GM12801 (cell line): ENCODE measurements around the gene OR10J5.

ENCODE experiments used
- TF ChIP-seq, protein P1 (sequence below): IDR thresholded peaks from one replicate; pipeline ENCODE4 v1.5.1; 2011; ENCODE audit warnings: control low read depth; ENCODE audit not compliant: insufficient read length; ENCODE audit errors: extremely low read depth

The OR10J5 gene, protein sequence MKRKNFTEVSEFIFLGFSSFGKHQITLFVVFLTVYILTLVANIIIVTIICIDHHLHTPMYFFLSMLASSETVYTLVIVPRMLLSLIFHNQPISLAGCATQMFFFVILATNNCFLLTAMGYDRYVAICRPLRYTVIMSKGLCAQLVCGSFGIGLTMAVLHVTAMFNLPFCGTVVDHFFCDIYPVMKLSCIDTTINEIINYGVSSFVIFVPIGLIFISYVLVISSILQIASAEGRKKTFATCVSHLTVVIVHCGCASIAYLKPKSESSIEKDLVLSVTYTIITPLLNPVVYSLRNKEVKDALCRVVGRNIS

DNA sequence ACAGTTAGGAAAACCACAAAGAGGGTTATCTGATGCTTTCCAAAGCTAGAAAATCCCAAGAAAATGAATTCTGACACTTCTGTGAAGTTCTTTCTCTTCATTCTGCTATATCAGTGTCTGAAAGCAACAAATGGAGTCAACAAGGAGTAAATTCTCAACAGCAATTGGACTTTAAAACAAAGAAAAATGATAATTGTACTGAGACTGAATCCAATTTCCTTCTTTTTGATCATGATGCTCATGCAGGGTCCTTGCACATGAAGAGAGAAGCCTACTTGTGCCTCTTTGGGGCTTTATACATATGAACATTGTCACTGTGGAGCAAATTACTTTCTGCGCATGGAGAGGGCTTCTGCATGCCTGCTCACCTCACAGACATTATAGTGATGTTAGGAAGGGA lies at the start of gene OR10J5:
Gene OR10J5, minus strand, starts transcription at position 101 of the 400 bp plus-strand sequence. Its CDS starts 0 bp downstream, at position 101.
- TF ChIP-seq, protein P1, sequence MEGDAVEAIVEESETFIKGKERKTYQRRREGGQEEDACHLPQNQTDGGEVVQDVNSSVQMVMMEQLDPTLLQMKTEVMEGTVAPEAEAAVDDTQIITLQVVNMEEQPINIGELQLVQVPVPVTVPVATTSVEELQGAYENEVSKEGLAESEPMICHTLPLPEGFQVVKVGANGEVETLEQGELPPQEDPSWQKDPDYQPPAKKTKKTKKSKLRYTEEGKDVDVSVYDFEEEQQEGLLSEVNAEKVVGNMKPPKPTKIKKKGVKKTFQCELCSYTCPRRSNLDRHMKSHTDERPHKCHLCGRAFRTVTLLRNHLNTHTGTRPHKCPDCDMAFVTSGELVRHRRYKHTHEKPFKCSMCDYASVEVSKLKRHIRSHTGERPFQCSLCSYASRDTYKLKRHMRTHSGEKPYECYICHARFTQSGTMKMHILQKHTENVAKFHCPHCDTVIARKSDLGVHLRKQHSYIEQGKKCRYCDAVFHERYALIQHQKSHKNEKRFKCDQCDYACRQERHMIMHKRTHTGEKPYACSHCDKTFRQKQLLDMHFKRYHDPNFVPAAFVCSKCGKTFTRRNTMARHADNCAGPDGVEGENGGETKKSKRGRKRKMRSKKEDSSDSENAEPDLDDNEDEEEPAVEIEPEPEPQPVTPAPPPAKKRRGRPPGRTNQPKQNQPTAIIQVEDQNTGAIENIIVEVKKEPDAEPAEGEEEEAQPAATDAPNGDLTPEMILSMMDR = no peak

DNA sequence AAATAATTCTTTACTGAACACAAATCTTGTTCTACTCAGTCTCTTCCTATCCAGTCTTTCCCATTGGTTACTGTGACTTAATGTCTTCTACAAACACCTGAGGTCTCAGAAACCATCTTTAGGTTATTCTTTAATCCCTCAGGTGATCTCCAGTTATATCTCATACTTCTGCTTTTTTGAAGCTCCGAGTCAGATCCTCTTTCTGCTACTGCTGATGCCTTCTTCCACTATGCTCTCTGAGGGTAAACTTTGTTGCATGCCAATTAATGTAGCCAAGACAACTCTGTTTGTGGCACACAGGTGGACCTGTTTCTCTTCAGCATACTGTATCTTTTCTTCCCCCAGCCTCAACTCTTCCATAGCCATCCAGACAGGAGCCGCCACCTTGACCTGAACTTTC lies 48.7 kb upstream of the OR10J5 start:
- TF ChIP-seq, protein P1 = no peak

DNA sequence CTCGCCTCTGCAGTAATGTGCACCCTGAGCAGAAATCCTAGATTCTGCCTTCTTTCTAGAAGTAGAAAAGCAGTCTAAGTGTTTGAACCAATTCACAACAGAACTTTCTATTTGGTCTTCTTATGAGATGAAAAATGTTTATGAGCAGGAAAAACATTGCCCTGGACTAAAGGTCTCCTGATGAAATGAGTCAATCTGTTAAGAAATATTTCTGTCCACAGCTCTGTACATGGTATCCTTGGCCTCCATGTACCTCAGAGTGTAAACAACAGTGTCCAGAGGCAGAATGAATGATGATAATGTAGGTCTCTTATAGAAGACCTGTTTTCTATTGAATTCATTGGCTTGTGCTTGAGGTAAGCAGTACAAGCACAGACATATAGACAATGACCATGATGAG lies 45.6 kb upstream of the OR10J5 start:
- TF ChIP-seq, protein P1 = no peak

DNA sequence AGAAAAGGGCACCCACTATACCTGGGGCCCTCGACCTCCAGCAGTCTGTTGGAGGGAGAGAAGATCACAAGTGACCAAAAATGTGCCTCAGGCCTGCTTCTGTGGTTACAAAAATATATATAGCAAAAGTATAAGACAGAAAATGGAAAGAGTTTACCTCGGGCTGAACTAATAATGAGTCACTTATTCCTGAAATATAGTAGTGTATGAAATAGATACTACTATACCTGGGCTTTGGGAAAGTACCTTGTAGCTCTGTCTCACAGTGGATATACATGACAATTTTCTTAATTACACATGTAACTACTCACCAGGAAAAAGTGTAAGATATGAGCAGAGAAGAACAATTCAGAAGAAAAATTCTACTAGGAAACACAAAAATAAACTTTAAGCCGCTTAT lies 44.5 kb upstream of the OR10J5 start:
- TF ChIP-seq, protein P1 = no peak

DNA sequence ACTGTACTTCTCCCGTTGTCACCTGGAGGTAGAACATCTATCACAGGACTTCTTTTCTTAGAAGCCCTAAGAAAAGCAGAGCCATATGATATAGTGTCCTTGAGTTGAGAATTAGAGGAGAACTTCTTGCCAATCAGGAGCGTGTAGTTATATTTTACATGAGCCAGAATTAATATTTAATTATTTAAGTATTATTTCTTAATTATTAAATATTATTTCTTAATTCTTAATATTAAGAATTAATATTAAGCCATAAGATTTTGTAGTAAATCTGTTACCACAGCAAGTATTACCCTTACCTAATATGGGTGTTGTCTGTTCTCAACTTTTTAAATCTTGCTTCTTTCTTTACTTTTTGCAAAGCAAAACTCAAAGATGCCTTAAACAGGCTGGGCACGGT lies 41.6 kb upstream of the OR10J5 start:
- TF ChIP-seq, protein P1 = no peak

DNA sequence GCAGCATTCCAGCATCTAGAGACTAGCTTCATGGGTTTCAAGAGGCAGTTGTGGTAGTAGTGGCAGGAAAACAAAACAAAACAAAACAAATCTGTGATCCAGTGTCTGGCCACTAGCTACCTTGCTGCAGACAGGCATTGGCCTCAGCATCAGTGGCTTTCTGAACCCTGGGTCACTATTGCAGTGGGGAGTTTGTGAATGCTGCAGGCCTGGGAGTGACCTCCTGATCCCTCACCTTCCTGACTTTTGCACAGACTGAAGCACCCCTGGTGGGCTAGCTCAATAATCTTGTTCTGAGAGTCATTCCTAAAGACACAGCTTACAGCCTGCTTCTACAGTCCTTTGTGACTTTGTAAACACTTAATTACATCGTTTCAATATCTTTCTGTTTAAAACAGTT lies 26.9 kb upstream of the OR10J5 start:
- TF ChIP-seq, protein P1 = no peak

DNA sequence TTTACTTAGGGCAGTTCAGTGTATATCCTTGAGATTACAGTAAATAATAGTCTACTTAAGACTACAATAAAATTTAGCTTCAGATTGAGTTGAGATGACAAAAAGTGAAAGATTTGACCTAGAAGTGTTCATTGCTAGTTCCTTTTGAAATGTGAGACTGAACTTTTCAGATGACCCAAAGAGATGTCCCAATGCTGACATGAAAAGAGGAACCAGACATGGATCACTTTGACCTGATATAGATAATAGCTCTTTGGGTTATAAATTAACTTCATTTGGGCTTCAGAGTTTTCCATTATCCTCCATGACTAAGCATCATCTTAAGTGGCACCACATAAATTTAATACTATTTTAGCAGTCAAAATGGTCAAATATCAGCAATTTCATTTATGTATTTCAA lies 25.7 kb upstream of the OR10J5 start:
- TF ChIP-seq, protein P1 = no peak

DNA sequence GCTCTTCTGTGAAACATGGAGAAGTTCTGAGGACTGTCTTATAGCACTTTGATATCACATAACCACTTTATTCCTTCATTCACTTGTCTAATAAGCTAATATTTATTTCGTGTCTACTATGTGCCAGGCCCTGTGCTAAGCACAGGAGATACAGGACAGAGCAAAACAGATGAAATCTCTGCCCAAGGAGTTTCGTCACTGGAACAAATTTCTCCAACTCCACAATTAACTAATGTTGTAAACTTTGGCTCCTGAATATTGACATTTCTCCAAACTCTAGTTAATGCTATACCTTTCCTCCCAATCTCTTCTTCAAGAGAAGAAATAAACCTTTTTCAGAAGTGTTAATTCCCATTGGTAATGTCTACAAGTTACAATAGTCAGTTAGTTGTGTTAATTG lies 24.8 kb upstream of the OR10J5 start:
- TF ChIP-seq, protein P1 = no peak
